Measurements from ENCODE around the gene ASB16.
A peak's percentile ranks its signal among the peaks of the same experiment; 100 is the strongest.

ASB16 gene

GRCh38 chr17:44210342-44211192, 40.1 kb downstream of the ASB16 start:
- DNase-seq, result peak; percentile 93 to 97 (median 97)

GRCh38 chr17:44211281-44212265, 41.1 kb downstream of the ASB16 start:
- no peak for DNase-seq

GRCh38 chr17:44212507-44213402, 42.3 kb downstream of the ASB16 start:
- no peak for DNase-seq

GRCh38 chr17:44213403-44214229, 43.1 kb downstream of the ASB16 start:
- DNase-seq, result no peak

GRCh38 chr17:44214230-44214494, 43.7 kb downstream of the ASB16 start:
- no peak for DNase-seq

GRCh38 chr17:44214896-44215295, 44.4 kb downstream of the ASB16 start:
- no peak for DNase-seq

- DNase-seq, result no peak
These were observed 45.7 kb downstream of the ASB16 start for GRCh38 chr17:44216173-44216572.

- no peak for DNase-seq
These were observed 46.2 kb downstream of the ASB16 start for GRCh38 chr17:44216694-44217093.

GRCh38 chr17:44217738-44218343, 47.3 kb downstream of the ASB16 start:
- no peak for DNase-seq

GRCh38 chr17:44218344-44219107, 48.0 kb downstream of the ASB16 start:
- DNase-seq, result peak; percentile 93 to 98 (median 97)

- peak; percentile 83 to 94 (median 89) for DNase-seq
These were observed 48.7 kb downstream of the ASB16 start for GRCh38 chr17:44219108-44219615.

- DNase-seq, result peak; percentile 28 to 75 (median 53)
These were observed 49.2 kb downstream of the ASB16 start, which contains the start of gene UBTF for GRCh38 chr17:44219616-44220212. TSS of gene UBTF (minus strand) at chr17:44219675. CDS start at chr17:44218229, 1,446 bp downstream.

- DNase-seq, result peak; percentile 49 to 84 (median 65)
These were observed 49.9 kb downstream of the ASB16 start for GRCh38 chr17:44220213-44221083.

GRCh38 chr17:44221084-44221861, 50.8 kb downstream of the ASB16 start:
- peak; percentile 69 to 79 (median 73) for DNase-seq

GRCh38 chr17:44221862-44222111, 51.3 kb downstream of the ASB16 start:
- DNase-seq, result no peak

- DNase-seq, result peak; percentile 49 to 71 (median 53)
These were observed 51.8 kb downstream of the ASB16 start for GRCh38 chr17:44222112-44222869.

GRCh38 chr17:44223541-44224071, 53.1 kb downstream of the ASB16 start:
- no peak for DNase-seq
